HUES48 (cell line): ENCODE results near the gene KCNMA1.

ENCODE experiments used
- H3K27ac ChIP-seq: one replicate; pipeline ENCODE4 v1.7.0; 2013; ENCODE audit warnings: low read depth, low read length, inconsistent platforms
- H3K27me3 ChIP-seq: 2 replicates; pipeline ENCODE4 v1.6.1; 2013; ENCODE audit warnings: mild to moderate bottlenecking, low read length; ENCODE audit not compliant: control insufficient read depth, insufficient read depth
- H3K36me3 ChIP-seq: 2 replicates; pipeline ENCODE4 v1.6.1; 2013; ENCODE audit warnings: low read length; ENCODE audit not compliant: control insufficient read depth, insufficient read depth
- H3K4me1 ChIP-seq: 2 replicates; pipeline ENCODE4 v1.6.1; 2013; ENCODE audit warnings: mild to moderate bottlenecking, low read length; ENCODE audit not compliant: control insufficient read depth, insufficient read depth
- H3K4me3 ChIP-seq: 2 replicates; pipeline ENCODE4 v1.5.1; 2013; ENCODE audit warnings: mild to moderate bottlenecking, low read depth, low read length
- H3K9ac ChIP-seq: 2 replicates; pipeline ENCODE4 v1.6.1; 2013; ENCODE audit warnings: mild to moderate bottlenecking, low read depth, low read length, moderate library complexity
- H3K9me3 ChIP-seq: 2 replicates; pipeline ENCODE4 v1.6.1; 2013; ENCODE audit warnings: low read length; ENCODE audit not compliant: control insufficient read depth, insufficient read depth

Gene KCNMA1

DNA sequence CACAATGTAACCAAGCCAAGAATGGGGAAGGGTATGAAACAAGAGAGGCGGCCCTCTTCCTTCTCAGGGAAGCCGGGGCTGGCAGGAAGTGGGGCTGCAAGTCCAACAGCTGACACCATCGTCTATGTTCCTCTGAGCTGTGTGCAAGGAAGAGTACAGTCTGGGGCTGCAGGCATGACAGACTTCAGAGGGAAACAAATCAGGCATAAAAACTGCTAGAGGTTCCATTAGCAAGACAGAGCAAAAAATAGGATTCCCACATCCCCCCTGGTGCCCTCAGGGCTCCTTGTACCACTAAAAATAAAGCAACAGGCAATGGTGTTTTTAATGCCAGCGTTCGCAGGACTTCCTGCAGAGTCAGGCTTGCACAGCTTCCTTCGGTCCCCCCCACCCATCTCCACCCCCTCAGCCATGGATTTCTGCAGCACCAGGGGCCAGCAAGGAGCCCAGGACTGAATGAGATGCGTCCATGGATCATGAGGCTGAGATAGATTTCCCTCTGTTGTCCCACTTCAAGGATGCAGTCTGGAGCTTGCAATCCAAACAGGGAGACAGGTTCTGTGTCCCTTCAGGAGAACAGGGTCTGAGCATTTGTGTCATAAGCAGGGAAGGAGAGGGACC is 34.6 kb downstream of the KCNMA1 start:
- Histone ChIP-seq H3K36me3 (no peaks in the 10 kb centered on the region), H3K4me1 (peaks cover 11% of the 10 kb centered on the region), H3K27ac (no peak overlapping the region), H3K9me3 (no peaks in the 10 kb centered on the region), H3K4me3 (no peak overlapping the region), H3K27me3 (no peaks in the 10 kb centered on the region), H3K9ac (no peak overlapping the region)

DNA sequence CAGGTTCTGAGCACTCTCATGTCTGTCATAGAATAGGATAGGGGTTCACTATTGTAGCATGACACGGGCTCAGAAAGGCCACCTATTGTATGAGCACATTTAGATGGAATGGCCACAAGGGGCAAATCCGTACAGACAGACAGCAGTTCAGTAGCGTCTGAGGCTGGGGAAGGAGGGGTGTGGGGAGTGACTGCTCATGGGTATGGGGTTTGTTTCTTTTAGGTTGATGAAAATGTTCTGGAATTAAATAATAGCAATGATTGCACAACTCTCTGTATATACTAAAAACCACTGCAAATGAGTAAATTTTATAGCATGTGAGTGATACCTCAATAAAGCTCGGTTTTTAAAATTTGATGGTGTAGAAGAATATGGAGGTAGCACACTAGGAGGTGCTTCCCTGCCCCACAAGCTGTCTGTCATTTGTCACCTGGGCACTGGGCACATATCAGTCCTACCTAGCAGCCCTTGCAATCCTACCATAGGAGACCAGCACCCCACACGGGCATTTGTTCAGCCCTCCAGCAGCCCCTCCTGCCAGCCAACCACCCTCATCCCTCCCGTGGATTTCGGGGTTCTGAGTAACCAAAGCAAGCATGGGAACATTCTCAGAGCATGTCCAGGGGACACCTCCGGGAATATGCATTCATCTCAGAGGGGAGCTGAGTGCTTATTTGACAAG is 35.2 kb downstream of the KCNMA1 start:
- H3K27me3 ChIP-seq: no peaks in the 10 kb centered on the region
- H3K9ac ChIP-seq: no peak overlapping the region
- H3K9me3 ChIP-seq: no peaks in the 10 kb centered on the region
- H3K4me1 ChIP-seq: peaks cover 11% of the 10 kb centered on the region
- H3K36me3 ChIP-seq: no peaks in the 10 kb centered on the region
- H3K4me3 ChIP-seq: no peak overlapping the region
- H3K27ac ChIP-seq: no peak overlapping the region

DNA sequence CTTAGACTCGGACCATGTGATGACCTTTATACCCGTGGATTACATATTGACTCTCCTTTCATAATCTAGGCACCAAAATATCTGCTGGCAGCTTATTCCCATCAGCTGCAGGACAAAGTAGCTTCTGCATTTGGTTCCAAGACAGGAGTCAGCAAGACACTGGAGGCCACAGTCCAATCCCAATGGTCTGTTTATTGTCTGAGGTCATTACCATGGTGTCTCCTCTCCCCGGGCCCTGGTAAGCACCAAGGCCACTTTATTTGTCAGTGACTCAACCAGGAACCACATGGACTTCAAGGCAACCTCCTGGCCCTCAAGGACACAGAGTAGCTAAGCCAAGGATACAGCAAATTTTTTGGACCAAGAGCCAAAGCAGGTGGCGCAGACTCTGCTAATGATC is 36.1 kb downstream of the KCNMA1 start:
- no peaks in the 10 kb centered on the region for H3K9me3 ChIP-seq
- no peak overlapping the region for H3K9ac ChIP-seq
- H3K36me3 ChIP-seq: no peaks in the 10 kb centered on the region
- peaks cover 11% of the 10 kb centered on the region for H3K4me1 ChIP-seq
- H3K4me3 ChIP-seq: no peak overlapping the region
- H3K27me3 ChIP-seq: no peaks in the 10 kb centered on the region
- H3K27ac ChIP-seq: no peak overlapping the region

DNA sequence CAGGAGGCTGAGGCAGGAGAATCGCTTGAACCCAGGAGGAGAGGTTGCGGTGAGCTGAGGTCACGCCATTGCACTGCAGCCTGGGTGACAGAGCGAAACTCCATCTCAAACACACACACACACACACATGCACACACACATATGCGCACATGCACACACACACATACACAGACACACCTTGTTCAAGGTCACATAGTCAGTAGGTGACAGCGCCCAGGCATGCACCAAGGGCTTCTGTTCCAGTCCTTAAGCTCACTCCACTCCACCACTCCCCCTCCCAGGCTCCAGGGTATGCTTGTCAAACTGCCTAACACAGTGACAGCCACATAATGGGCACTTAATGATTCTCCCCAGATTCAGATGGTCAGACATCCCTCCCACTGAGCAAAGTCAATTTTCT is 37.0 kb downstream of the KCNMA1 start:
- H3K4me3 ChIP-seq: no peak overlapping the region
- no peaks in the 10 kb centered on the region for H3K27me3 ChIP-seq
- H3K9ac ChIP-seq: no peak overlapping the region
- no peak overlapping the region for H3K27ac ChIP-seq
- peaks cover 11% of the 10 kb centered on the region for H3K4me1 ChIP-seq
- no peaks in the 10 kb centered on the region for H3K9me3 ChIP-seq
- H3K36me3 ChIP-seq: no peaks in the 10 kb centered on the region

DNA sequence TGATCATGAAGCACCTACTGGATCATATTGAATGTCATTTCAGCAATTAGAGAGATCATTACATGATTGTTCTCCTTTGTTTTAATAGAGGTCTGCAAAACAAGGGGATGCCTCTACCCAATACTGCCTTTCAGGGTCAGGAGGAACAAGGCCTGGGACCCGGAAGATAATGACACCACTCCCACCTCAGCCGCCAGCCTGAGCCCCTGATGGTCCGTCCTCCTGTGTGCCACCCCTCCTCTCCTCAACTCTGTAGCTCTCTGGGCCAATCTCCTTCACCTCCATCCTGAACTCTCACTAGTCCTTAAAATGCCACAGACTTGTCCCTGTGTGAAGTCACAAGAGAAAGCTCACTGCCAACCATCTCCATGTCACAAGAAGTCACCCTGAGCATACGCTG is 38.0 kb downstream of the KCNMA1 start:
- no peaks in the 10 kb centered on the region for H3K9me3 ChIP-seq
- no peak overlapping the region for H3K9ac ChIP-seq
- no peak overlapping the region for H3K27ac ChIP-seq
- H3K4me3 ChIP-seq: no peak overlapping the region
- H3K4me1 ChIP-seq: peaks cover 11% of the 10 kb centered on the region
- H3K36me3 ChIP-seq: no peaks in the 10 kb centered on the region
- H3K27me3 ChIP-seq: no peaks in the 10 kb centered on the region

DNA sequence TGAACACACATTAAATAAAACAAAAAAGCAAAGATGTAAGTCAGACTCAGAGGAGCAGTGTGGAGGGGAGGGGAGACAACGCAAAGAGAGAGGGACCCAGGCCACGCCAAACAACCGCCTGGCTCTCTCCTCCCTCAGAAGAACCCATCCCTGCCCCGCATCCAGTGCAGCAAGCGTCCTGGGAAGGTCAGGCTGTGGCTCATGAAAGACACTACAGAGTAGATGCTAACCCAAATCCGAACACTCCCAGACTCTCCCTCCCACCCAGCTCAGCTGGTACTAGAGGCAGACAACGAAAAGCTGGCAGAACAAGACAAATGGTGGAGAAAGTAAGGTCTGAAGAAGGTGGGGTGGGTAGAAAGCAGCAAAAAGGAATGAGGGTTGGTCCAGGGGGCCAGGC is 39.0 kb downstream of the KCNMA1 start:
- no peaks in the 10 kb centered on the region for H3K27me3 ChIP-seq
- H3K27ac ChIP-seq: no peak overlapping the region

DNA sequence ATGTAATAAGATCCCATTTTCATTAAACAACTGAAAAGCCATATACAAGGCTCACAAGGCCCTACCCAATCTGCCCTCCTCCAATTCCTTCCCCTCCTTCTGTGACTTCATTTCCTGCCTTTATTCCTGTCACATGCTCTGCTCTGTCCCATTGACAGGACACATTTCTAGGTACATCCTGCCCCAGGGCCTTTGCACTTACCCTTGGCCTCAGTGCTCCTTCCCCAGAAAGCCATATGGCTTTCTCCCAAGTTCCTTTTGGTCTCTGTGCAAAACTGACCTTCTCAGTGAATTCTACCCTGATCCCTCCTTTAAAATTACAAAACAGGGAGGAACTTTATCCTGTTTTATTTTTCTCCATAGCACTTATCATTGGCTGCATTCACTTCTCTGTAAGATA is 40.0 kb downstream of the KCNMA1 start:
- Histone ChIP-seq H3K27me3 (no peaks in the 10 kb centered on the region), H3K4me3 (no peak overlapping the region), H3K4me1 (no peaks in the 10 kb centered on the region; the same call in 1 of the 2 replicates), H3K9me3 (no peaks in the 10 kb centered on the region), H3K36me3 (no peaks in the 10 kb centered on the region), H3K9ac (no peak overlapping the region), H3K27ac (no peak overlapping the region)

More for the DNA sequence above, 39.0 kb downstream of the KCNMA1 start:
- H3K4me3 ChIP-seq: no peak overlapping the region
- H3K9me3 ChIP-seq: no peaks in the 10 kb centered on the region
- peaks cover 7% of the 10 kb centered on the region for H3K4me1 ChIP-seq
- no peaks in the 10 kb centered on the region for H3K36me3 ChIP-seq
- no peak overlapping the region for H3K9ac ChIP-seq

DNA sequence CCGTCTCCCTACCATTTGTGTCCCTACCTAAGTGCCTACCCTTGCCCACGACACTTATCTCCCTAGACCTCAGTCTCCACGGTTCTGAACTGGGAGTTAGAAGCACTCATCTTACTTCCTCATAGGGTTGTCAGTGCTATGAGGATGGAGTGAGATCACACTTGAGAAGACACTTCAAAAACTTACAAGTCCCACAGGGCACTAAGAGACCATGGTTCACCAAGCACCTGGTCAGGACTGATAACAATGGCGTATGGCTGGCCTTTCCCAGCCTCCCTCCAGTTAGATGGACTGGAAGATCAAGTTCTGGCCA is 43.2 kb downstream of the KCNMA1 start:
- H3K27ac ChIP-seq: no peak overlapping the region
- no peaks in the 10 kb centered on the region; the same call in 1 of the 2 replicates for H3K4me1 ChIP-seq
- no peaks in the 10 kb centered on the region for H3K9me3 ChIP-seq
- no peak overlapping the region for H3K9ac ChIP-seq
- no peak overlapping the region for H3K4me3 ChIP-seq
- H3K27me3 ChIP-seq: no peaks in the 10 kb centered on the region
- no peaks in the 10 kb centered on the region for H3K36me3 ChIP-seq

DNA sequence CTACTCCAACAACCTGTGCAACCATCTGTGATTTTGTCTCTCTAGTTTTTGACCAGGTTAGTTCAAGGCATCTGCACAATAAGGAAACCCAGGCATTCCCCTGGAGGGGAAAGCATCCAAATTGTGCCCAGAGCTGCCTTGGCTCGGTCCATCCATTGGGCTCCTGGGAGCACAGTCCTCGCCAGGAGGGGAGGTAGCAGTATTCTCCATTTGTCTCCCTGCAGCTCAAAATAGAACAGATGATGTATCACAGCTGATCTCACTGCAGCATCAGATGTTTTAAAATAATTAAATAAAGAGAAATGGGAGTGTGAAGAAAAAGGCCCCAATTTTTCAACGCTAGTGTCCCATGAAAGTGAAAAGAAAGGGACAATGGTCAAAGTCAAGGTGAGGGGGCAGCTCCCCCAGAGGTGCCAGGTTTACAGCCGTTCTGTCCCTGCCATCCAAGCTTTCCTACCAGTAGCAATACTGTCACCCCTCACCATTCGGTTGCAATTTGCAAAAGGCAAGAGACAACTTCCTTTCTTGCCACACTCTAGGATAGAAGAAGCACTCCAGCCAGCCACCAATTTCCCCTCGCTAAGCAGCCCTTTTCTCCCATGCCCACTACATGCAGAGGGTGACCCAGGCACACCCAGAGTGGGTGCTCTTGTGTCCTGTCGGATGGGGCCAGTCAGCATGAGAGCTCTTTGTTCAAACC is 43.7 kb downstream of the KCNMA1 start:
- no peaks in the 10 kb centered on the region for H3K4me1 ChIP-seq
- H3K9me3 ChIP-seq: no peaks in the 10 kb centered on the region
- no peak overlapping the region for H3K9ac ChIP-seq
- H3K27me3 ChIP-seq: no peaks in the 10 kb centered on the region
- no peaks in the 10 kb centered on the region for H3K36me3 ChIP-seq
- H3K27ac ChIP-seq: no peak overlapping the region
- no peak overlapping the region for H3K4me3 ChIP-seq

DNA sequence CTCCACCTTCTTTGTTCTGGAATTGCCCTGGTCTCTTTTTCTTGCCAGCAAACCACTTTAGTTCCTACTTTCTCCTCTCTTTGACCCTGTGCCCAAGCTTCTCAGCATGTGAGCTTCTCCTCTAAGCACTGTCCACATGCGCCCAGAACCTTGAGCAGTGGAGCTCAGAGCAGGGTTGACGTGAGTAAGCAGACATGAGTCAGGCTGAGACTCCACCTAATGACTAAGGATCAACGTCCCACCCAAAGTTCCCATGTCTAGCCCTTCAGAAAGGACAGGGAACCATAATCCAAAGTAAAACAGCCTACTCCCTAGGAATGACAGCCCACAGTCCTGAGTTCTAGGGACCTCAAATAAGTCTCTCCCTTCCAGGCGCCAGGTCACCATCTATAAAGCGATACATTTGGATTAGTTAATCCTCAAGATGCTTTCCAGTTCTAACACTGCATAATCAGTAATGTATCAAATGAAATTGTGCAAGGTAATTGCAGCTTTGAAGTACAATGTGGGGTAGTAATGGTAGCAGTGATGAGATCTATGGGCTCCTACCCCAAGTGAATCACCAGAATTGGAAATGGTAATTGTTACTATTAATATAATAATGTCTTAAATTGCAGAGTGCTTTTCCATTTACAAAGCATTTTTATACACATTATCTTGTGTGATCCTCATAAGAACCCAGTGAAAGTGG is 44.5 kb downstream of the KCNMA1 start:
- Histone ChIP-seq H3K27me3 (no peaks in the 10 kb centered on the region), H3K4me1 (no peaks in the 10 kb centered on the region), H3K36me3 (no peaks in the 10 kb centered on the region), H3K27ac (no peak overlapping the region), H3K4me3 (no peak overlapping the region), H3K9me3 (no peaks in the 10 kb centered on the region), H3K9ac (no peak overlapping the region)

DNA sequence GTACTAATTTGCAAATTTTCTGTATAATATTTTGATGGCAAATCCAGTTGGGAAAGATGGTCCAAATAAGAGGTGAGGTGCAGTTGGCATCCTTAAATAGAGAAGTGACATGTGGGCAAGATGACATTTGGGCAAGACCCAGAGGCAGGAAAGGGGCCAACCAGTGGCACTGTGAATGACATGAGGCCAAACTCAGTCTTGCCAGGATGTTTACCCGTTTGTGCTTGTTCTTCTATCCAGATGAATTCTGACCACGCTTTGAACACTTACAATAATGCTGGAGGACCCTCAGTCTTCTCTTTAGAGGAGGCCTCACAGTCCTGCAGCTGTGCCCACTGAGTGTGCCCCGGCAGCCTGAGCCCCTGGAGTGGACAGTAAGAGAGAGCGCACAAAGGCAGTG is 45.1 kb downstream of the KCNMA1 start:
- Histone ChIP-seq H3K27ac (no peak overlapping the region), H3K9me3 (no peaks in the 10 kb centered on the region), H3K9ac (no peak overlapping the region), H3K4me1 (0 out of 2 replicates have a peak, but pooled peaks cover 3% of the 10 kb centered on the region), H3K36me3 (no peaks in the 10 kb centered on the region), H3K27me3 (no peaks in the 10 kb centered on the region), H3K4me3 (no peak overlapping the region)
